CD14-positive monocyte (primary cell): ENCODE measurements around the gene PCCA. TPM values are rescaled to one million over a fixed set of nuclear protein-coding genes. Genes with fewer than 3 reads are reported as not detected.

Experiments used
- DNase-seq, 3 donors: peaks; one replicate each; pipeline ENCODE4 v3.0.0-alpha.2; 2011 to 2022
- H2AFZ ChIP-seq: 2 replicates; pipeline ENCODE4 v1.6.0; 2012; ENCODE audit warnings: mild to moderate bottlenecking, low read depth, low read length, inconsistent platforms; ENCODE audit not compliant: insufficient read depth, poor library complexity, severe bottlenecking
- H3K27ac ChIP-seq, 2 donors: 1 replicate in 1 of 2; 2 replicates in 1 of 2; pipeline ENCODE4 v1.5.1; 2012 to 2013; ENCODE audit warnings: low read length in 2 of 2, control low read depth in 1 of 2, inconsistent platforms in 1 of 2, low read depth in 1 of 2, mild to moderate bottlenecking in 1 of 2
- H3K27me3 ChIP-seq, 2 donors: one replicate each; pipeline versions ENCODE4 v1.6.0 to v1.6.1; 2011 to 2013; ENCODE audit warnings: low read length in 2 of 2; ENCODE audit not compliant: control insufficient read depth in 2 of 2, insufficient read depth in 2 of 2
- H3K36me3 ChIP-seq, 2 donors: replicated peaks in 1 of 2; 1 replicate in 1 of 2; 2 replicates in 1 of 2; pipeline versions ENCODE4 v1.5.1 to v1.6.1; 2012 to 2013; ENCODE audit warnings: low read length in 2 of 2, control low read depth in 1 of 2, inconsistent platforms in 1 of 2, mild to moderate bottlenecking in 1 of 2; ENCODE audit not compliant: insufficient read depth in 2 of 2, control insufficient read depth in 1 of 2
- H3K4me1 ChIP-seq, 2 donors: 1 replicate in 1 of 2; 2 replicates in 1 of 2; pipeline versions ENCODE4 v1.5.1 to v1.6.1; 2012 to 2013; ENCODE audit warnings: low read length in 2 of 2, control low read depth in 1 of 2, inconsistent platforms in 1 of 2, mild to moderate bottlenecking in 1 of 2, moderate library complexity in 1 of 2; ENCODE audit not compliant: insufficient read depth in 2 of 2, control insufficient read depth in 1 of 2
- H3K4me2 ChIP-seq: replicated peaks from 2 replicates; pipeline ENCODE3; 2012; ENCODE audit warnings: low read length, moderate library complexity, mild to moderate bottlenecking; ENCODE audit not compliant: poor library complexity, severe bottlenecking; ENCODE audit errors: extremely low read depth
- H3K4me3 ChIP-seq, 3 experiments: fragments of 200-600 bp in 1 of 3; sonication (generic) in 1 of 3; replicated peaks in 1 of 3; 1 replicate in 2 of 3; 2 replicates in 1 of 3; pipeline ENCODE4 v1.5.1; 2011 to 2013; ENCODE audit warnings: low read length in 3 of 3, mild to moderate bottlenecking in 3 of 3, control low read depth in 2 of 3, low read depth in 2 of 3, inconsistent platforms in 1 of 3, moderate library complexity in 1 of 3
- H3K79me2 ChIP-seq: 2 replicates; pipeline ENCODE4 v1.6.0; 2012; ENCODE audit warnings: mild to moderate bottlenecking, control low read depth, inconsistent platforms, low read length, moderate library complexity; ENCODE audit not compliant: insufficient read depth
- H3K9ac ChIP-seq: 2 replicates; pipeline ENCODE4 v1.6.0; 2017; ENCODE audit warnings: low read length, mild to moderate bottlenecking; ENCODE audit not compliant: insufficient read depth, poor library complexity, severe bottlenecking
- H3K9me3 ChIP-seq, 2 donors: replicated peaks in 1 of 2; 1 replicate in 1 of 2; 2 replicates in 1 of 2; pipeline versions ENCODE4 v1.5.1 to v1.6.1; 2012 to 2013; ENCODE audit warnings: low read length in 2 of 2, control low read depth in 1 of 2; ENCODE audit not compliant: control insufficient read depth in 1 of 2, insufficient read depth in 1 of 2
- H4K20me1 ChIP-seq: 2 replicates; pipeline ENCODE4 v1.6.0; 2012; ENCODE audit warnings: mild to moderate bottlenecking, low read length, control low read depth, moderate library complexity; ENCODE audit not compliant: insufficient read depth
- H3K27ac Mint-ChIP-seq, 7 donors: one replicate each; pipeline ENCODE4 v1.8.0; 2020; ENCODE audit warnings: mild to moderate bottlenecking in 7 of 7, mixed read lengths in 7 of 7, moderate library complexity in 6 of 7, inconsistent platforms in 2 of 7
- H3K27me3 Mint-ChIP-seq, 3 donors: one replicate each; pipeline ENCODE4 v1.8.0; 2021 to 2022; ENCODE audit warnings: low read depth in 3 of 3, mild to moderate bottlenecking in 3 of 3, mixed read lengths in 3 of 3, moderate library complexity in 3 of 3, inconsistent platforms in 1 of 3
- H3K36me3 Mint-ChIP-seq, 2 donors: one replicate each; pipeline ENCODE4 v1.8.0; 2020; ENCODE audit warnings: mixed read lengths in 2 of 2, inconsistent platforms in 1 of 2, mild to moderate bottlenecking in 1 of 2
- H3K4me1 Mint-ChIP-seq: one replicate; pipeline ENCODE4 v1.8.0; 2020; ENCODE audit warnings: mild to moderate bottlenecking, mixed read lengths
- H3K4me3 Mint-ChIP-seq, 2 donors: one replicate each; pipeline ENCODE4 v1.8.0; 2020; ENCODE audit warnings: mild to moderate bottlenecking in 2 of 2, mixed read lengths in 2 of 2, moderate library complexity in 1 of 2
- H3K9me3 Mint-ChIP-seq, 7 donors: one replicate each; pipeline ENCODE4 v1.8.0; 2020 to 2022; ENCODE audit warnings: mixed read lengths in 7 of 7, mild to moderate bottlenecking in 6 of 7, moderate library complexity in 6 of 7, inconsistent platforms in 2 of 7
- CTCF ChIP-seq: fragments of 200-600 bp; IDR thresholded peaks from one replicate; pipeline ENCODE4 v1.8.0; 2022; ENCODE audit warnings: antibody characterized with exemption, mild to moderate bottlenecking
- WGBS: methylation state at CpG from one replicate; pipeline ENCODE4 v1.1.5; 2013; ENCODE audit warnings: missing lambda C conversion rate; ENCODE audit not compliant: insufficient coverage; 5-methylcytosine and 5-hydroxymethylcytosine counted together
- intact Hi-C, 2 donors: fragments of 100-400 bp; cut with micrococcal nuclease; formaldehyde crosslinking; loops; one replicate each; pipeline versions ENCODE4 v1.15.0 to v1.15.1; 2023
- polyA plus RNA-seq, 3 donors: library from polyadenylated mRNA; depleted of rRNA in 1 of 3; unstranded in 2 of 3; stranded (reverse) in 1 of 3; fragments of 300-500 nt in 2 of 3; fragments of >200 nt in 1 of 3; fragmentation: Illumina TruSeq in 2 of 3; gene quantifications; 1 replicate in 2 of 3; 2 replicates in 1 of 3; pipeline ENCODE4 v1.2.3, GENCODE V29; 2012 to 2021

Gene PCCA
- polyA plus RNA-seq, 3 donors, result 4.4 to 13.5 (median 11.9) TPM

DNA sequence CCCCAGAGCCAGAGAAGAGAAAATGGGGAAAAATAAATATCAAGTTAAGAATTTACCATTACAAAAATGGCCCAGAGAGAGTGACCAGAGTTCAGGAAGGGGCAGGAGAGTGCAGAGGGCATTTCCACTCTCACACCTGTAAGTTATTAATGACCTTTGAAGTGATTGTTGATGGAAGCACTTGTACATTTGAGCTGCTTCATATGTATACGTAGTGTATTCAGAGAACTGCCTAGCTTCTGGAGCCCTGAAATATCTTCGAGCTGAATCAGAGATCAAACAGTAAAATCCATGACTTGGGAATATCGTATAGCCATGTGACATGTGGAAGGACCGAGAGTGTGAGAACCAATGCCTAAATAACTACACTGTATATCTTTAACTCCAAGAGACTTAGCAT lies 49.2 kb upstream of the PCCA start:
- peaks cover 7 to 12% (median 11%) of the 10 kb centered on the region in 3 donors for H3K27me3 Mint-ChIP-seq
- DNase-seq, result no peak
- H3K79me2 ChIP-seq, result no peaks in the 10 kb centered on the region
- intact Hi-C loops, result no loop called here
- no peak overlapping the region for H3K9ac ChIP-seq
- no peaks in the 10 kb centered on the region for H3K9me3 ChIP-seq
- H3K36me3 Mint-ChIP-seq, result no peaks in the 10 kb centered on the region
- H3K9me3 Mint-ChIP-seq, result no peaks in the 10 kb centered on the region
- no peaks in the 10 kb centered on the region for H3K4me1 Mint-ChIP-seq
- H3K27ac Mint-ChIP-seq, result no peak overlapping the region
- no peak overlapping the region for H3K4me3 Mint-ChIP-seq
- no peaks in the 10 kb centered on the region for H3K27me3 ChIP-seq
- no peak for TF ChIP-seq CTCF
- H4K20me1 ChIP-seq, result no peaks in the 10 kb centered on the region
- no peak overlapping the region for H3K27ac ChIP-seq
- no peak overlapping the region for H3K4me3 ChIP-seq
- 92% methylated on average over 2 of the region's 4 CpGs for WGBS
- no peaks in the 10 kb centered on the region for H3K4me1 ChIP-seq
- H3K36me3 ChIP-seq, result no peaks in the 10 kb centered on the region
- no peak overlapping the region for H2AFZ ChIP-seq
- no peak overlapping the region for H3K4me2 ChIP-seq

DNA sequence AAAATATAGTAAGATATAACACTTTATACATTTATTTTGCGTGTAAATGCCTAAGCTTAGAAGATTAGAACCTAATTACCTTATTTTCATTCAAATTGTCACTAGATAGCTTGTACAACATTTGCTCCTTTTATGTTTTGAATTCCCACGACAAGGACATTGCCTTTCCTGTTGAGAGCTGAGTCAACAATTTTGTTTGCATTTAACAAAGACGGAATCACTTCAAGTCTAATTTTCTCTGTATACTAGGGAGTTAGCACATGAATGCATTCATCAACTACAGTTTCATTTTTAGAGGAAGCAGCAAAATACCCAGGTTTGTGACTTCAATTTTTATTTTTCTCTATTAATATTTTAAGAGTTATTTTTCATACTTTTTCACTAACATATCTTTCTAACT lies 48.7 kb upstream of the PCCA start:
- Histone ChIP-seq H3K27ac (no peak overlapping the region), H3K4me2 (no peak overlapping the region), H3K9ac (no peak overlapping the region), H4K20me1 (no peaks in the 10 kb centered on the region), H3K36me3 (no peaks in the 10 kb centered on the region), H3K4me3 (no peak overlapping the region), H2AFZ (no peak overlapping the region), H3K4me1 (no peaks in the 10 kb centered on the region), H3K27me3 (no peaks in the 10 kb centered on the region), H3K79me2 (no peaks in the 10 kb centered on the region), H3K9me3 (no peaks in the 10 kb centered on the region)
- no peak for DNase-seq
- Mint-ChIP-seq H3K4me3 (no peak overlapping the region), H3K4me1 (no peaks in the 10 kb centered on the region), H3K27ac (no peak overlapping the region), H3K9me3 (no peaks in the 10 kb centered on the region), H3K27me3 (peaks cover 4 to 14% (median 9%) of the 10 kb centered on the region in 3 donors), H3K36me3 (no peaks in the 10 kb centered on the region)
- intact Hi-C loops, result no loop called here
- no peak for TF ChIP-seq CTCF
- no CpG with 5 or more reads among the region's 3 CpGs for WGBS
